HL-60/S4 treated with retinoic acid at 250 ng/mL for 4 days and 3 days (cell line): ENCODE data around the gene AFMID.
"Not testable (repeated sequence)": the region's sequence is repeated elsewhere in the genome, so short reads cannot be mapped to it uniquely, and the experiment has no call there.

Source experiments
- in situ Hi-C: fragments of 300-500 bp; cut with MboI; formaldehyde crosslinking; loops from 2 replicates; pipeline ENCODE4 v1.7.0; 2022; ENCODE audit warnings: low sequenced_read_pairs

AFMID gene

DNA sequence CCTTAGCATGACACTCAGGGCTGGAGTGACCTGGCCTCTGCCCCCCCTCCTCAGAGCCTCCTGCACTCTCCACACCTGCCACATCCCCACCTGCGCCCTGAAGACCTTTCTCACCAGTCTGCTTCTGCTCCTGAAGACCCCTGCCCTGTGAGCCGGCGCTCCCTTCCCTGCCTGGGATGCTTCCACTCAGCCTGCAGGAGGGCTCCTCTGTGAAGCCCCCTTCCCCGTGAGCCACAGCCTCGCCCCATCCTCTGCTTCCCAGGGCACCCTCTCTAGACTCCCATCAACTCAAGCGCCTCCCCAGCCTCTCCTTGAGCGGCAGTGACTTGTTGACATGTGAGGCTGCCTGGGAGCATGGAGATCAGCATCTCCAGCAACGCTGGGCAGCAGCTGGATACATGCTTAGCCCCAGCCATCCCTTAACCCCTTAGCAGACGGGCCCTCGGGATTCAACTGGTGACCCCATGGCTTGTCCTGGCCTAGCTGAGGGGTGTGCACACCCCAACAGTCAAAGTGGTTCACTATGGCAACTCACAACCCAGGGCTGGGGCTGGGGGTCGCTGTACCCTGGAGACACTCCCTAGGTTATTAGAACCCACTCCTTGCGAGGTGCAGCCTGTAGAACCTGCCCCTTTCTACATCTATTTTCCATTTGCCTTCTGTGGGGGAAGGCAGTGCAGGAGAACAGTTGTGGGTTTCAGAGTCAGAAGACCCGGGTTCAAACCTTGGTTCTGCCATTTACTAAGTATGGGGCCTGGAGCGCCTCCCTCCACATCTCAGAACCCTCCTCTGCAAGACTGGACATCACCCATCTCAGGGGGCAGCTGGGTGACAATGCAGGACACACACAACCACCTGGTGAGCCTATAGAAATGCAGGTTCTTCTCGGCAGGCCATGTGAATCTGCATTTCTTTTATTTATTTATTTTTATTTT, 65.8 kb downstream of the AFMID start:
- in situ Hi-C loops = no loop called here

DNA sequence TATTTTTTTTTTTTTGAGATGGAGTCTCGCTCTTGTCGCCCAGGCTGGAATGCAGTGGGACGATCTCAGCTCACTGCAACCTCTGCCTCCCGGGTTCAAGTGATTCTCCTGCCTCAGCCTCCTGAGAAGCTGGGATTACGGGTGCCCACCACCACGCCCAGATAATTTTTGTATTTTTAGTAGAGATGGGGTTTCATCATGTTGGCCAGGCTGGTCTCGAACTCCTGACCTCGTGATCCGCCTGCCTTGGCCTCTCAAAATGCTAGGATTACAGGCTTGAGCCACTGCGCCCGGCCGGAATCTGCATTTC, 66.4 kb downstream of the AFMID start:
- in situ Hi-C loops = not testable (repeated sequence)

DNA sequence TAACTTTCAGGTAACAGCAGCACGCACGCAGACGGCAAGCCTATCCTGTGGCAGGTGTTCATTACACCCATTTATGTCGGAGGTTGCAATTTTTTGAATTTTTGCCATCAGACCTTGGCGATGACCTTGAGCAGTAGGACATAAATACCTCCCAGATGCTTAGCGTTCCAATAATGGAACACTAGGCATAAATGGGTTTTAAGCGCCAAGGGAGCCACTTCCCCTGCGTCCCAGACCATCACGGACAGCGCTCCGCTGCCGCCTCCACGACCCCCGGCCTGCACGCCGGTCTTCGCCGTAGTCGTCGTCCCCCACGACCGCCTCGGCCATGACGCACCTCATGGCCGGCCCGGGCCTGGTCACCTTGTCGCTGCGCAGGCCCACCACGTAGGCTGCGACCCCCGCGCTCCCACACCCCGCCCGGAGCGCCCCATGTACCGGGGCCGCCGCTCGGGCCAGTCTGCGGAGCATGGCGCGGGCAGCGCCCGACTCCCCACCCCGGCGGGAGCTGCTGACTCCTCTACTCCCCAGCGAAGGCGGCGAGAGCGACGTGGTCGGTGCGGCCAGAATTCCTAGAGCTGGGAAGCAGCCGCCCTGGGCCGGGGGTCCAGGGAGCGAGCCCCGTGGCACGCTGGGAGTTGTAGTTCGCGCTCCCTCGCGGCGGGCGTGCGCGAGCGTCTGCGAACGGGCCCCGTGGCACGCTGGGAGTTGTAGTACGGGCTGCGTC, 66.9 kb downstream of the AFMID start:
- in situ Hi-C loops = no loop called here

DNA sequence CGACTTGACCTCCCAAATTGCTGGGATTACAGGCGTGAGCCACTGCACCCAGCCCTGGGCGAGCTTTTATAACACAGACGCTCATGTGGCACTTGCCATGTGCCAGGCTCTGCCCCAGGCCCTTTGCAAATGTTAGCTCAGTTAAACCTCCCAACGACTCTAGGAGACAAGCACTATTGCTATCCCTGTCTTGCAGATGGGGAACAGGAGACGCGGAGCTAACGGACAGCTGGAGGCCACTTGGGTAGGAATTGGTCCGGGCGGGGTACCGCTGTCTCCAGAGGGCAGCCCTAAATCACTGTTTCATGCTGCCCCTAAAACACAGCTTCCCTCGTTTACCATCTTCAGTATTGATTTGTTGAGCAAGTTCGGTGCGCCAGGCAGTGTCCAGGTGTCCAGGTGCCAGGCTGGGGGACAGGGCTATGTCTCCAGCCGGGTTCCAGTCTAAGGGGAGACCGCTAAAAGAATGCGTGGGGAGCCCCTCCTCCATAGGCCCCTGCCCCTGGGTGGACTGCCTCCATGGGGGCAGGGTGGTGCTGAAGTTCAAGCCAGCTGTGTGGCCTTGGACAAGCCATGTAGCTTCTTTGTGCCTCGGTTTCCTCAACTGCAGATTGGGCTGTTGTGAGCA, 68.0 kb downstream of the AFMID start:
- in situ Hi-C loops = no loop called here

DNA sequence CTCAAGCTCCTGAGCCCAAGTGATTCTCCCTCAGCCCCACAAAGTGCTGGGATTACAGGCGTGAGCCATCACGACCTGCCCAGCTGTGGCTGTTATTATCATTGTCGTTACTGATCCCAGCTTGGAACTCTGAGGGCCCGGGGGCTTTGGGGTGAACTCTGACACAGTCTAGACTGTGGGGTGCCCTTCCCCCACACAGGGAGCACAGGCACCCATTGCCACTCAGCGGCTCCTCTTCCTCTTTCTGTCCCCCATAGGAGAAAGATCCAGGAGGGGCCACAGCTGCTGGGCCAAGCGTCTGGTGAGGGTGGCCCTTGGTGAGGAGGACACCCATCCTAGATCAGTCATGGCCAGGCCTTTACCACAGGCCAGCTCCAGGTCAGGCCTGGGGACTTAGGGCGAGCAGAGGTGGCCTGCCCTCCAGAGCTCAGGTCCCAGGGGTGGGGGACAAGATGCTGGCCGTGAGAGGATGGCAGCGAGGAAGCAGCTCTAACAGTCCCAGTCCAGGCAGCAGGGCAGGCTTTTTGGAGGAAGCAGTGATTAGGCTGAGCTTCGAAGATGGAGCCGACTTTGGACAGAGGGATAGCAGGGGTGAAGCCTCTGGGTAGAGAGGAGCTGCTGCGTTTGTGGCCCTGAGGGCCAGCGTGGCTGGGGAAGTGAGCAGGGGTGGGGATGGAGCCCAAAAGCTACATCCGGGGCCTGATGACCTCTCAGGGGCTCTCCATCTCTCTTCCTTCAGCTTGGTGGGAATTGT, 69.0 kb downstream of the AFMID start:
- in situ Hi-C loops = no loop called here

DNA sequence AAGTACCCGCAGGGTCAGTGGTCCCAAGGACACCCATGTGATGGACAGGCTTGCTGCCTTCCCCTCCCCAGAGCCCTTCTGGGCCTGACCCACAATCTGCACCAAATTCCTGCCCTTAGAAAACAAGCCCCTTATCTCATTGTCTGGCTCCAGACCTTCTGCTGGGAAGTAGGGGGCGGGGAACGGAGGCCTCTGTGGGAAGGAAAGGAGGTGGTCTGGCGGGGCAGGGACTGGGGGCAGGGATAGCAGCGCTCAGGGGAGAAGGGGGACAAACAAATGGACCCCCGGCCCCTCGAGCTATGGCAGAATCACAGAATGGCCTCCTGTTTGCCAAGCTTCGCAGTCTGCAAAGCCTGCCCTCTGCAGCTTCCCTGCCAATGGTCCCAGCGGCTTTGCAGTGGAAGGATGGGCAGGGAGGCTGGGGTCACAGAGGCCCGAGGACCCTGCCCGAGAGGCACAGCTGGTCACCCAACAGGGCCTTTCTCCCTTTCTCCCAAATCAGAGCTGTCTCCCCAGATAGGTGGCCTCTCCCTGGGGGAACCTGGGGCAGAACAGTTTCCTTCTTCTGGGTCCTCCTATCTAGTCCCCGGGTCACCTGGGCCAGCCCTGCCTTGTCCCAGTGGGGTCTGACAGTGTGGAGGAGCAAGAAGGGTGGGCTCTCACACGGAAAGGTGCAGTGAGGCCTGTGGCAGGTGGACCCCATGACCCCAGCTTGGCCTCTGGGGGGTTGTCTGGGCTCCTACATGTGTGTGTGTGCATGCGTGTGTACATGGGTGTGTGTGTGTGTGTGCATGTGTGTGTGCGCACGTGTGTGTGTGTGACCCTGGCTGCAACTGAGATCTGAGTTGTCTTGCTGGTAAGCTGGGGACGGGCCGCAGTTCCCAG, 69.8 kb downstream of the AFMID start:
- in situ Hi-C loops = no loop called here
